H1 (cell line): ENCODE measurements around the gene JMJD8. TPM values are rescaled to one million over a fixed set of nuclear protein-coding genes. Genes with fewer than 3 reads are reported as not detected.

Source experiments
- CHD7 ChIP-seq: fragments of 300-600 bp; sonication (generic); IDR thresholded peaks from 2 replicates; pipeline ENCODE4 v1.7.1; 2012; ENCODE audit warnings: low read length, moderate library complexity, mild to moderate bottlenecking, inconsistent platforms; ENCODE audit not compliant: insufficient replicate concordance
- GABPA ChIP-seq: IDR thresholded peaks from 2 replicates; pipeline ENCODE4 v1.6.1; 2011; ENCODE audit warnings: mild to moderate bottlenecking, low read length, moderate library complexity, borderline replicate concordance; ENCODE audit not compliant: insufficient read depth
- KDM4A ChIP-seq: IDR thresholded peaks from one replicate; pipeline ENCODE4 v1.7.1; 2012; ENCODE audit warnings: low read depth, mild to moderate bottlenecking, moderate library complexity, low read length, inconsistent platforms; ENCODE audit not compliant: severe bottlenecking
- NANOG ChIP-seq: IDR thresholded peaks from 2 replicates; pipeline ENCODE4 v1.6.1; 2011; ENCODE audit warnings: low read length, low read depth, mild to moderate bottlenecking, inconsistent platforms; ENCODE audit not compliant: insufficient read depth, poor library complexity, severe bottlenecking
- NRF1 ChIP-seq: IDR thresholded peaks from 2 replicates; pipeline ENCODE4 v1.6.1; 2011; ENCODE audit warnings: mild to moderate bottlenecking, low read depth, low read length, improper control_type of control experiment
- RBBP5 ChIP-seq: IDR thresholded peaks from 2 replicates; pipeline ENCODE4 v1.7.1; 2012; ENCODE audit warnings: low read depth, mild to moderate bottlenecking, inconsistent platforms, low read length, moderate library complexity, borderline replicate concordance
- SIRT6 ChIP-seq: IDR thresholded peaks from one replicate; pipeline ENCODE4 v1.7.1; 2012; ENCODE audit warnings: low read length, inconsistent platforms
- TAF1 ChIP-seq: IDR thresholded peaks from 2 replicates; pipeline ENCODE4 v1.6.1; 2011; ENCODE audit warnings: mild to moderate bottlenecking, low read depth, low read length
- TEAD4 ChIP-seq: IDR thresholded peaks from 2 replicates; pipeline ENCODE4 v1.6.1; 2012; ENCODE audit warnings: low read depth, low read length, inconsistent platforms, mixed read lengths
- polyA plus RNA-seq, 7 experiments: library from polyadenylated mRNA; depleted of rRNA in 3 of 7; stranded (reverse) in 5 of 7; unstranded in 2 of 7; fragments of >200 nt in 5 of 7; fragments of 200-250 nt in 2 of 7; gene quantifications; 1 replicate in 5 of 7; 2 replicates in 1 of 7; 4 replicates in 1 of 7; pipeline versions ENCODE4 v1.2.1 to v1.2.3, GENCODE V29; 2011 to 2013; ENCODE audit warnings: missing spikeins in 2 of 7, mixed read lengths in 2 of 7
- total RNA-seq: library from RNA; stranded (reverse); fragmentation: NEBNext Ultra II Directional; extraction: Animal tissue kit (Norgen Biotek cat#: 25700); gene quantifications from 2 replicates; pipeline ENCODE4 v1.2.1, GENCODE V29; 2021

Gene JMJD8
- total and polyA plus RNA-seq, 2 of the 8 experiments (the other 6 are each of a cell fraction or from before 2014, with no cell fraction given), result 46.4 to 87.4 TPM

- TF ChIP-seq NANOG (no peak), GABPA (no peak), SIRT6 (no peak), CHD7 (no peak), KDM4A (no peak), TEAD4 (no peak), NRF1 (no peak), TAF1 (no peak), RBBP5 (no peak)
Measured at GRCh38 chr16:684961-685696, 995 bp upstream of the JMJD8 start (continued).
